Measurements from ENCODE around the gene ARMC9. TPM values are rescaled to one million over a fixed set of nuclear protein-coding genes. Genes with fewer than 3 reads are reported as not detected.

ARMC9 gene
- total RNA-seq, 1 donor from 2014 or later = 9.0 TPM

DNA sequence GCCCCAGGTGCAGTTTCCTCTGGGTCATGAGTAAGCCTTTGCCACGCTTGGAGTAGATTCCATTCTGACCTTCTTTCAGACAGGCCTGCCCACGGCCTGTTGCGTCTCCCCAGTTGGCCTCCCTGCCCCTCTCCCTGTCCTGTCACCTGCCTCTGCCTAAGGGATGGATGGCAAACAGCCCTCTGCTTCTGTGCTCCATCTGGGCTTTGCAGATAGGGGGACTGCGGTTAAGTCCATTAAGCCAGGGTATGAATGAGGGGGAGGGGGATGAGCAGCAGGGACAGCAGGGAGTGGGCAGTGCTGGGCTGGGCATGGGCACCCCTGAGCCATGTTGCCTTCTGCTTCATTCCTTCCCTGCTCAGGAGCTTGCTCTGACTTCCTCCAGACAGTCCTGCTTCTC, 159.5 kb downstream of the ARMC9 start:
- Mint-ChIP-seq H3K4me3 (no peak overlapping the region), H3K36me3 (ENCODE audit: low read depth) (no peaks in the 10 kb centered on the region), H3K27me3 (no peaks in the 10 kb centered on the region), H3K4me1 (peaks cover 19% of the 10 kb centered on the region), H3K27ac (no peak overlapping the region), H3K9me3 (no peaks in the 10 kb centered on the region)
- DNase-seq = no peak
- ChIA-PET POLR2A (no interaction called here), CTCF (no interaction called here)
- intact Hi-C loops (cut with micrococcal nuclease) = no loop called here
- ATAC-seq (ENCODE audit: low read depth) = no peak
- TF ChIP-seq, protein P1, sequence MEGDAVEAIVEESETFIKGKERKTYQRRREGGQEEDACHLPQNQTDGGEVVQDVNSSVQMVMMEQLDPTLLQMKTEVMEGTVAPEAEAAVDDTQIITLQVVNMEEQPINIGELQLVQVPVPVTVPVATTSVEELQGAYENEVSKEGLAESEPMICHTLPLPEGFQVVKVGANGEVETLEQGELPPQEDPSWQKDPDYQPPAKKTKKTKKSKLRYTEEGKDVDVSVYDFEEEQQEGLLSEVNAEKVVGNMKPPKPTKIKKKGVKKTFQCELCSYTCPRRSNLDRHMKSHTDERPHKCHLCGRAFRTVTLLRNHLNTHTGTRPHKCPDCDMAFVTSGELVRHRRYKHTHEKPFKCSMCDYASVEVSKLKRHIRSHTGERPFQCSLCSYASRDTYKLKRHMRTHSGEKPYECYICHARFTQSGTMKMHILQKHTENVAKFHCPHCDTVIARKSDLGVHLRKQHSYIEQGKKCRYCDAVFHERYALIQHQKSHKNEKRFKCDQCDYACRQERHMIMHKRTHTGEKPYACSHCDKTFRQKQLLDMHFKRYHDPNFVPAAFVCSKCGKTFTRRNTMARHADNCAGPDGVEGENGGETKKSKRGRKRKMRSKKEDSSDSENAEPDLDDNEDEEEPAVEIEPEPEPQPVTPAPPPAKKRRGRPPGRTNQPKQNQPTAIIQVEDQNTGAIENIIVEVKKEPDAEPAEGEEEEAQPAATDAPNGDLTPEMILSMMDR (IDR thresholded peaks at IDR 0.05) = no peak

DNA sequence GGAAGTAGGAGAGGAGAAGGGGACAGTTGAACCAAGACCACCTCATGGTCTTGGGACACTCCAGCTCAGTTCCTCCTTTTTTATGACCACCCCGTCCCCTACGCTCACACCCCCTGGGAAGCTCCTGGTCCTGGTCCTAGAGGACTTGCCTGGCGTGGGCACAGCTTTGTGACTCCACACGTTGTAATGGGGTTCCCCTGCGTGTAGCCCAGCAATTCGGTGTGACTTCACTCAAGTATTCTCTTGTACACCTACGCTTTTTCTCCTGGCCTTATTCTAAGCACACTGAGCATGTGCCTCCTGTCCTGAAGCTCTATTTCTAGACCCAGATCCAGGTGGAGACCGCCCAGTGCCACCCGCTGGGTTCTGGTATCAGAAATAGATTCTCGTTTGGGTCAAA, 161.0 kb downstream of the ARMC9 start:
- DNase-seq (no peak), ATAC-seq (ENCODE audit: low read depth) (no peak)
- TF ChIP-seq, protein P1 (IDR thresholded peaks at IDR 0.05) = no peak
- peaks cover 24% of the 10 kb centered on the region for H3K4me1 Mint-ChIP-seq
- H3K9me3 Mint-ChIP-seq = no peaks in the 10 kb centered on the region
- H3K27me3 Mint-ChIP-seq = no peaks in the 10 kb centered on the region
- intact Hi-C loops (cut with micrococcal nuclease) = no loop called here
- H3K36me3 Mint-ChIP-seq (ENCODE audit: low read depth) = no peaks in the 10 kb centered on the region
- no peak overlapping the region for H3K27ac Mint-ChIP-seq
- CTCF ChIA-PET = no interaction called here
- POLR2A ChIA-PET = no interaction called here
- no peak overlapping the region for H3K4me3 Mint-ChIP-seq

DNA sequence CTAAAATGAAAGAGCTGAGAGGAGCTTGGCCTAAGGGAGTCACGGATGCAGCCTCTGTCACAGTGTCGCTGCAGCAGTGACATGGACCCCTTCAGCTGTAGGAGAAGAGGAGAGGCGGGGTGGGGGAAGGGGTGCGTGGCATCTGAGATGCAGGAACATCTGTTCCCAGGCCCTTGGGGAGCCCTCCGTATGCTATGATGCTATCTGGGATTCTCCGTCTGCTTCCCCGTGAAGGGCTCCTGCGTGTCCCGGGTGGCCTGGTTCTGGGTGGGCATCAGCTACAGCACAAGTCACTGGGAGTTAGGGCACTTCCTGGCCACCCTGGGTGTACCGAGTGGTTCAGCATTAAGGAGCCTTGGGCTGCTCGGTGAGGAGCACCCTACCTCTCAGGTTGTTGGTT, 161.5 kb downstream of the ARMC9 start:
- ATAC-seq (ENCODE audit: low read depth) (no peak), DNase-seq (no peak)
- ChIA-PET POLR2A (no interaction called here), CTCF (no interaction called here)
- H3K4me3 Mint-ChIP-seq = no peak overlapping the region
- no peaks in the 10 kb centered on the region for H3K36me3 Mint-ChIP-seq (ENCODE audit: low read depth)
- H3K4me1 Mint-ChIP-seq = peaks cover 26% of the 10 kb centered on the region
- H3K9me3 Mint-ChIP-seq = no peaks in the 10 kb centered on the region
- TF ChIP-seq, protein P1 (IDR thresholded peaks at IDR 0.05) = no peak
- H3K27me3 Mint-ChIP-seq = no peaks in the 10 kb centered on the region
- intact Hi-C loops (cut with micrococcal nuclease) = no loop called here
- H3K27ac Mint-ChIP-seq = no peak overlapping the region

DNA sequence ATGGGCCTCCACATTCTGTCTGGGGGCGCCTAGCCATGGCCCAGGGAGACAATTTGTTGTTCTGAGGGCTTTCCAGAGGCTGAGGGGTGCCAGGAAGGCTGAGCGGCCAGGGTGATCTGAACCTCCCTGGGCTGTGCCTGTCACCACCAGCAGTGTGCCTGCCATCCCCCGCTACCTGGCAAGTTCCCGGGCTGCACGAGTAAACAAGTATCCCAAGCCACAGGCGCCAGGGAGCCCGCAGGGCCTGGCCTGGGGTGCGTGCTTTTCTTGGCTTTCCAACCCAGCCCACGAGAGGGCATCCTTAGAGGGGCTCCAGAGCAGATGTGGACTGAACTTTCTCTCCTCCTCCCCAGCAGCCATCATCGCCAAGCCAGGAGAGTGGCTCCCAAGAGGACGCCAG, 162.0 kb downstream of the ARMC9 start:
- TF ChIP-seq, protein P1 (IDR thresholded peaks at IDR 0.05) = no peak
- DNase-seq (no peak), ATAC-seq (ENCODE audit: low read depth) (no peak)
- H3K4me1 Mint-ChIP-seq = peaks cover 28% of the 10 kb centered on the region
- CTCF ChIA-PET = no interaction called here
- POLR2A ChIA-PET = no interaction called here
- H3K9me3 Mint-ChIP-seq = no peaks in the 10 kb centered on the region
- no peaks in the 10 kb centered on the region for H3K36me3 Mint-ChIP-seq (ENCODE audit: low read depth)
- H3K27me3 Mint-ChIP-seq = no peaks in the 10 kb centered on the region
- no peak overlapping the region for H3K27ac Mint-ChIP-seq
- no peak overlapping the region for H3K4me3 Mint-ChIP-seq
- intact Hi-C loops (cut with micrococcal nuclease) = no loop called here

DNA sequence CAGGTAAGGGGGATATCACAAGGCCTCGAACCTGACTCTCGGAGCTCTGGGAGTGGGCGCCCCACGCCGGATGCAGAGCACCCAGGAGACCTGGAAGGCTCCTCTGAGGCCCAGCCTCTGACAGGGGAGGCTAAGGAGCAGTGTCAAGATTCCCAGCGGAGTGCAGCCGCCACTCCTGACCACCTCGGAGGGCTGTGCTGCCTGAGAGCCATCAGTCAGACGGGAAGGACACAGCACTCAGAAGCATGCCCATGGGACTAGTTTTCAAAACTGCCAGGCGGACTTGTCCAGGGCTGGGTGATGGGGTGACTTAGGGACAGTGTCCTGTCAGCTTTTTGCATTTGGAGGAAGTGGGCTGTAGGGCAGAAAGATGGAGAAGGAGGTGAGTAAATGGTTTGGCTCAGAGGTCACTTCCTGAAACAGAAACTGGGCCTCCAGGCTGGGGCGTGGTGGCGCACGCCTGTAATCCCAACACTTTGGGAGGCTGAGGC, 162.5 kb downstream of the ARMC9 start:
- no peak overlapping the region for H3K4me3 Mint-ChIP-seq
- intact Hi-C loops (cut with micrococcal nuclease) = no loop called here
- peaks cover 28% of the 10 kb centered on the region for H3K4me1 Mint-ChIP-seq
- H3K9me3 Mint-ChIP-seq = no peaks in the 10 kb centered on the region
- no peaks in the 10 kb centered on the region for H3K36me3 Mint-ChIP-seq (ENCODE audit: low read depth)
- ChIA-PET POLR2A (no interaction called here), CTCF (interaction anchor here (1.5 kb wide), 1 partner anchor 62 kb away, joined by 6 read pairs; no protein-coding TSS in a partner anchor)
- TF ChIP-seq, protein P1 (IDR thresholded peaks at IDR 0.05) = no peak
- H3K27ac Mint-ChIP-seq = no peak overlapping the region
- H3K27me3 Mint-ChIP-seq = no peaks in the 10 kb centered on the region
- no peak for DNase-seq
- no peak for ATAC-seq (ENCODE audit: low read depth)
